Astrocyte (in vitro differentiated cells and primary cell): ENCODE results near the gene PXDN.

Experiments
- CTCF ChIP-seq: IDR thresholded peaks from 2 replicates; pipeline ENCODE4 v1.5.1; 2011; ENCODE audit warnings: low read depth, mild to moderate bottlenecking, inconsistent platforms, low read length, moderate library complexity; ENCODE audit not compliant: insufficient read depth
- EZH2 ChIP-seq: IDR thresholded peaks from 2 replicates; pipeline ENCODE4 v1.6.1; 2012; ENCODE audit warnings: mild to moderate bottlenecking, low read length, inconsistent platforms; ENCODE audit not compliant: insufficient read depth

GRCh38 chr2:1681323-1682180, 62.8 kb downstream of the PXDN start:
- no peak for TF ChIP-seq CTCF
- TF ChIP-seq EZH2 = no peak
